SK-N-SH treated with all-trans-retinoic acid at 6 μM for 48 hours (cell line): ENCODE results near the gene FAM50B.

Experiments
- ATAC-seq: fragments of 200-7000 bp; cut with Tn5 transposase; 3 replicates; pipeline ENCODE4 v1.9.1; 2020; ENCODE audit warnings: mild to moderate bottlenecking, moderate library complexity
- BACH2 ChIP-seq: fragments of 250-450 bp; sonication (Bioruptor Pico); IDR thresholded peaks from 2 replicates; pipeline ENCODE4 v1.9.0; 2021; ENCODE audit warnings: mild to moderate bottlenecking, borderline replicate concordance
- CREB5 ChIP-seq: fragments of 250-450 bp; sonication (Bioruptor Pico); IDR thresholded peaks from 2 replicates; pipeline ENCODE4 v1.5.1; 2020; ENCODE audit warnings: low read depth, mild to moderate bottlenecking, moderate library complexity
- CSDC2 ChIP-seq: fragments of 250-450 bp; sonication (Bioruptor Pico); IDR thresholded peaks from 2 replicates; pipeline ENCODE4 v1.5.0; 2020; ENCODE audit warnings: mild to moderate bottlenecking, moderate library complexity
- CSRNP3 ChIP-seq: fragments of 250-450 bp; sonication (Bioruptor Pico); IDR thresholded peaks from 2 replicates; pipeline ENCODE4 v1.5.1; 2021; ENCODE audit warnings: mild to moderate bottlenecking, moderate library complexity
- ESRRG ChIP-seq: fragments of 250-450 bp; sonication (Bioruptor Pico); IDR thresholded peaks from 2 replicates; pipeline ENCODE4 v1.6.1; 2021; ENCODE audit warnings: mild to moderate bottlenecking
- GLIS3 ChIP-seq: fragments of 250-450 bp; sonication (Bioruptor Pico); IDR thresholded peaks from 2 replicates; pipeline ENCODE4 v1.5.0; 2020; ENCODE audit warnings: mild to moderate bottlenecking, moderate library complexity
- OSR1 ChIP-seq: fragments of 250-450 bp; sonication (Bioruptor Pico); IDR thresholded peaks from 2 replicates; pipeline ENCODE4 v1.8.0; 2022; ENCODE audit warnings: moderate library complexity, mild to moderate bottlenecking, inconsistent platforms
- PATZ1 ChIP-seq: fragments of 250-450 bp; sonication (Bioruptor Pico); IDR thresholded peaks from 2 replicates; pipeline ENCODE4 v1.8.0; 2020; ENCODE audit warnings: mild to moderate bottlenecking, moderate library complexity, borderline replicate concordance
- PPARA ChIP-seq: fragments of 250-450 bp; sonication (Bioruptor Pico); IDR thresholded peaks from 2 replicates; pipeline ENCODE4 v1.5.0; 2020; ENCODE audit warnings: mild to moderate bottlenecking, borderline replicate concordance
- RARB ChIP-seq: fragments of 250-450 bp; sonication (Bioruptor Pico); IDR thresholded peaks from 2 replicates; pipeline ENCODE4 v1.8.0; 2021; ENCODE audit warnings: mild to moderate bottlenecking, moderate library complexity
- SNAI2 ChIP-seq: fragments of 250-450 bp; sonication (Bioruptor Pico); IDR thresholded peaks from 2 replicates; pipeline ENCODE4 v1.5.0; 2020; ENCODE audit warnings: mild to moderate bottlenecking, moderate library complexity
- TCF4 ChIP-seq: fragments of 250-450 bp; sonication (Bioruptor Pico); IDR thresholded peaks from 2 replicates; pipeline ENCODE4 v1.8.0; 2021; ENCODE audit warnings: mild to moderate bottlenecking, moderate library complexity, borderline replicate concordance
- TOX ChIP-seq: fragments of 250-450 bp; sonication (Bioruptor Pico); IDR thresholded peaks from 2 replicates; pipeline ENCODE4 v1.8.0; 2021; ENCODE audit warnings: mild to moderate bottlenecking, moderate library complexity, borderline replicate concordance
- ZFP3 ChIP-seq: fragments of 250-450 bp; sonication (Bioruptor Pico); IDR thresholded peaks from 2 replicates; pipeline ENCODE4 v1.5.0; 2020; ENCODE audit warnings: mild to moderate bottlenecking, moderate library complexity
- ZNF565 ChIP-seq: fragments of 450-650 bp; formaldehyde crosslinking; conservative IDR thresholded peaks from 2 replicates; pipeline ENCODE4 v1.5.0; 2020; ENCODE audit warnings: low read depth, mild to moderate bottlenecking, moderate library complexity
- ZNF70 ChIP-seq: fragments of 450-650 bp; formaldehyde crosslinking; IDR thresholded peaks from 2 replicates; pipeline ENCODE4 v1.5.0; 2020; ENCODE audit warnings: mild to moderate bottlenecking, moderate library complexity
- ZNF8 ChIP-seq: fragments of 450-650 bp; formaldehyde crosslinking; IDR thresholded peaks from 2 replicates; pipeline ENCODE4 v1.5.0; 2020; ENCODE audit warnings: mild to moderate bottlenecking, moderate library complexity

The FAM50B gene

GRCh38 chr6:3865463-3865862 lies 16.3 kb downstream of the FAM50B start:
- TF ChIP-seq GLIS3 (CRISPR knock-in tag) (no peak), OSR1 (no peak), CREB5 (no peak)
- no peak for ATAC-seq

- peak; percentile 53; the same call in 2 of the 3 replicates for ATAC-seq
- no peak for TF ChIP-seq ZFP3 (CRISPR knock-in tag)
- TF ChIP-seq CREB5, result no peak
- TF ChIP-seq SNAI2 (CRISPR knock-in tag), result no peak
- TF ChIP-seq ZNF565 (CRISPR knock-in tag), result no peak
- no peak for TF ChIP-seq RARB (CRISPR knock-in tag)
- TF ChIP-seq BACH2 (CRISPR knock-in tag), result no peak
These were observed 18.7 kb downstream of the FAM50B start for GRCh38 chr6:3867641-3868502.

- TF ChIP-seq CSDC2 (no peak), GLIS3 (CRISPR knock-in tag) (no peak)
- ATAC-seq, result peak; percentile 46; the same call in 2 of the 3 replicates
These were observed 19.4 kb downstream of the FAM50B start for GRCh38 chr6:3868544-3868943.

GRCh38 chr6:3869284-3869631 lies 20.1 kb downstream of the FAM50B start:
- no peak for TF ChIP-seq CSRNP3 (CRISPR knock-in tag)
- TF ChIP-seq ZNF565 (CRISPR knock-in tag), result no peak
- no peak for TF ChIP-seq PPARA (CRISPR knock-in tag)
- TF ChIP-seq TOX (CRISPR knock-in tag), result no peak
- no peak for TF ChIP-seq ZFP3 (CRISPR knock-in tag)
- TF ChIP-seq, all 23 proteins: peak for 0

GRCh38 chr6:3869632-3870527 lies 20.7 kb downstream of the FAM50B start:
- ATAC-seq, result no peak

More at GRCh38 chr6:3869284-3869631, 20.1 kb downstream of the FAM50B start:
- no peak for ATAC-seq

More at GRCh38 chr6:3869632-3870527, 20.7 kb downstream of the FAM50B start:
- TF ChIP-seq PATZ1 (CRISPR knock-in tag) (no peak), BACH2 (CRISPR knock-in tag) (no peak), OSR1 (no peak), ESRRG (CRISPR knock-in tag) (no peak), ZNF8 (CRISPR knock-in tag) (no peak), TCF4 (CRISPR knock-in tag) (no peak), ZNF70 (CRISPR knock-in tag) (no peak)
